GM19351 (cell line): ENCODE results near the gene KRTAP12-1.

Experiments
- ATAC-seq: cut with Tn5 transposase; IDR thresholded peaks from one replicate; pipeline ENCODE4 v1.9.1; 2021; ENCODE audit warnings: mild to moderate bottlenecking, moderate library complexity; ENCODE audit not compliant: unreplicated experiment

Gene KRTAP12-1

GRCh38 chr21:44711327-44712202 lies 29.6 kb upstream of the KRTAP12-1 start, which contains the start of gene TSPEAR:
TSPEAR (minus strand) TSS chr21:44711572; CDS start chr21:44711514, 58 bp downstream.
- no peak for ATAC-seq

- no peak for ATAC-seq
Observed at GRCh38 chr21:44710756-44711326, 28.9 kb upstream of the KRTAP12-1 start.

- no peak for ATAC-seq
Observed at GRCh38 chr21:44710294-44710665, 28.3 kb upstream of the KRTAP12-1 start.

GRCh38 chr21:44709426-44710293 lies 27.7 kb upstream of the KRTAP12-1 start:
- ATAC-seq = no peak

- no peak for ATAC-seq
Observed at GRCh38 chr21:44708866-44709425, 27.0 kb upstream of the KRTAP12-1 start.

- ATAC-seq = no peak
Observed at GRCh38 chr21:44708213-44708865, 26.4 kb upstream of the KRTAP12-1 start.

- ATAC-seq = no peak
Observed at GRCh38 chr21:44706706-44707581, 25.0 kb upstream of the KRTAP12-1 start.

- no peak for ATAC-seq
Observed at GRCh38 chr21:44706026-44706705, 24.2 kb upstream of the KRTAP12-1 start.

- no peak for ATAC-seq
Observed at GRCh38 chr21:44704636-44705001, 22.7 kb upstream of the KRTAP12-1 start.

- ATAC-seq = no peak
Observed at GRCh38 chr21:44703731-44704635, 22.0 kb upstream of the KRTAP12-1 start.

GRCh38 chr21:44702973-44703730 lies 21.2 kb upstream of the KRTAP12-1 start:
- ATAC-seq = no peak

- no peak for ATAC-seq
Observed at GRCh38 chr21:44702111-44702972, 20.4 kb upstream of the KRTAP12-1 start.

GRCh38 chr21:44701541-44701940 lies 19.6 kb upstream of the KRTAP12-1 start:
- no peak for ATAC-seq

GRCh38 chr21:44701023-44701400 lies 19.0 kb upstream of the KRTAP12-1 start:
- no peak for ATAC-seq

- no peak for ATAC-seq
Observed at GRCh38 chr21:44700101-44701022, 18.4 kb upstream of the KRTAP12-1 start.
